ENCODE measurements around the gene FRMD4A.

FRMD4A gene

GRCh38 chr10:13657101-13657680 lies 673.5 kb downstream of the FRMD4A start:
- CTCF ChIA-PET, result interaction anchor here (1.5 to 2.0 kb wide), 2 partner anchors 11 to 127 kb away, joined by 4 to 6 read pairs; no protein-coding TSS in a partner anchor
- POLR2A ChIA-PET, result no interaction called here
- DNase-seq (ENCODE audit: extremely low spot score), result no peak
- TF ChIP-seq, protein P1, sequence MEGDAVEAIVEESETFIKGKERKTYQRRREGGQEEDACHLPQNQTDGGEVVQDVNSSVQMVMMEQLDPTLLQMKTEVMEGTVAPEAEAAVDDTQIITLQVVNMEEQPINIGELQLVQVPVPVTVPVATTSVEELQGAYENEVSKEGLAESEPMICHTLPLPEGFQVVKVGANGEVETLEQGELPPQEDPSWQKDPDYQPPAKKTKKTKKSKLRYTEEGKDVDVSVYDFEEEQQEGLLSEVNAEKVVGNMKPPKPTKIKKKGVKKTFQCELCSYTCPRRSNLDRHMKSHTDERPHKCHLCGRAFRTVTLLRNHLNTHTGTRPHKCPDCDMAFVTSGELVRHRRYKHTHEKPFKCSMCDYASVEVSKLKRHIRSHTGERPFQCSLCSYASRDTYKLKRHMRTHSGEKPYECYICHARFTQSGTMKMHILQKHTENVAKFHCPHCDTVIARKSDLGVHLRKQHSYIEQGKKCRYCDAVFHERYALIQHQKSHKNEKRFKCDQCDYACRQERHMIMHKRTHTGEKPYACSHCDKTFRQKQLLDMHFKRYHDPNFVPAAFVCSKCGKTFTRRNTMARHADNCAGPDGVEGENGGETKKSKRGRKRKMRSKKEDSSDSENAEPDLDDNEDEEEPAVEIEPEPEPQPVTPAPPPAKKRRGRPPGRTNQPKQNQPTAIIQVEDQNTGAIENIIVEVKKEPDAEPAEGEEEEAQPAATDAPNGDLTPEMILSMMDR (IDR thresholded peaks at IDR 0.05; ENCODE audit: control extremely low read depth, extremely low read depth, low read depth, missing control alignments), result no peak

- ChIA-PET POLR2A (no interaction called here), CTCF (interaction anchor here (1.2 to 2.0 kb wide), 3 partner anchors 10 to 128 kb away, joined by 3 to 6 read pairs (median 4); no protein-coding TSS in a partner anchor)
- TF ChIP-seq, protein P1 (IDR thresholded peaks at IDR 0.05; ENCODE audit: control extremely low read depth, extremely low read depth, low read depth, missing control alignments), result no peak
- DNase-seq (ENCODE audit: extremely low spot score), result no peak
Measured at GRCh38 chr10:13656337-13657100, 674.2 kb downstream of the FRMD4A start.

GRCh38 chr10:13654846-13655245 lies 675.9 kb downstream of the FRMD4A start:
- POLR2A ChIA-PET, result no interaction called here
- CTCF ChIA-PET, result interaction anchor here (1.2 kb wide), 1 partner anchor 10 kb away, joined by 3 read pairs; no protein-coding TSS in a partner anchor
- DNase-seq (ENCODE audit: extremely low spot score), result no peak
- TF ChIP-seq, protein P1 (IDR thresholded peaks at IDR 0.05; ENCODE audit: control extremely low read depth, extremely low read depth, low read depth, missing control alignments), result no peak

GRCh38 chr10:13654118-13654830 lies 676.5 kb downstream of the FRMD4A start:
- TF ChIP-seq, protein P1 (IDR thresholded peaks at IDR 0.05; ENCODE audit: control extremely low read depth, extremely low read depth, low read depth, missing control alignments), result no peak
- ChIA-PET POLR2A (no interaction called here), CTCF (no interaction called here)
- no peak for DNase-seq (ENCODE audit: extremely low spot score)

- POLR2A ChIA-PET, result interaction anchor here (1.0 kb wide), 1 partner anchor 10 kb away, joined by 4 read pairs; no protein-coding TSS in a partner anchor
- CTCF ChIA-PET, result interaction anchor here (0.5 to 1.0 kb wide), 4 partner anchors 10 to 171 kb away, joined by 3 to 5 read pairs (median 3); no protein-coding TSS in a partner anchor
- TF ChIP-seq, protein P1 (IDR thresholded peaks at IDR 0.05; ENCODE audit: control extremely low read depth, extremely low read depth, low read depth, missing control alignments), result no peak
Measured at GRCh38 chr10:13652860-13653259, 677.9 kb downstream of the FRMD4A start.

More at GRCh38 chr10:13652860-13653259, 677.9 kb downstream of the FRMD4A start:
- DNase-seq (ENCODE audit: extremely low spot score), result no peak
